ENCODE results near the gene IL1RL2.

Gene IL1RL2

DNA sequence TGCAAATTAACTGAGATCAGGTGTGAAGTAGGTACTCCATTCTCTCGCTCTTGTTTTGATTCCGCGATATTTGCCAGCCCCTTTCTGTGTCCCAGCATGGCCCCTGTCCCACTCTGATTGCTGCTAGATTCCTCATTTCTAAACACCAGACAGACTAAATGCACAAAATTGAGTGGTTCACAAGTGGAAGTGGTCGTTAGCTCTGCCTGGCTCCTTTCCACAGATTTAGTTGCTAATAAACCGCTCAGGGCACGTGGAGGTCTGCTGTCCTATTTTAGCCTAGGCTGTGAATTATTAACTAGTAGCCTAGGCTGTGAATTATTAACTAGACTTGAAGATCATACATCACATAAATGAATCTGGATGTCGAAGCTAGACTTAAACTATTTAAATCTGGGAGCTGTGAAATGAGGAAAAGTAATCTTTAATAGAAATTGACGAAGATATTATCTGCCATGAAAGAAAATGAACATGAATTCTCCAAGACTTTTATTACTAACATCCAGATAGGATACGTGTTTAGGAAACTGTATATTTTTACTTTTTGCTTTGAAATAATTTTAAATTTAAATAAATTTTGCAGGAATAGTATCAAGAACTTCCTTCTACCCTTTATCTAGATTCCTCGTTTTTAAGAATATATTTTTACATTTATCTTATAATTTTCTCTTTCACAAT lies 3.7 kb downstream of the IL1RL2 start:
- no peak overlapping the region for H3K4me3 ChIP-seq (ENCODE audit: low read depth in 1 of 5, low read length in 5 of 5)
- H3K9ac ChIP-seq (ENCODE audit: low read length in 5 of 5): no peak overlapping the region
- no peaks in the 10 kb centered on the region for H3K9me3 ChIP-seq (ENCODE audit: control insufficient read depth in 5 of 5, low read length in 5 of 5)
- no peak overlapping the region for H3K27ac ChIP-seq (ENCODE audit: low read depth, low read length)
- H3K36me3 ChIP-seq (ENCODE audit: control insufficient read depth in 5 of 5, insufficient read depth in 5 of 5, low read length in 5 of 5): no peaks in the 10 kb centered on the region
- peaks cover 0 to 13% (median 10%) of the 10 kb centered on the region in 5 donors for H3K4me1 ChIP-seq (ENCODE audit: control insufficient read depth in 5 of 5, insufficient read depth in 5 of 5, low read length in 5 of 5)
- H3K27me3 ChIP-seq (ENCODE audit: control insufficient read depth in 5 of 5, insufficient read depth in 4 of 5, low read length in 5 of 5): no peaks in the 10 kb centered on the region

DNA sequence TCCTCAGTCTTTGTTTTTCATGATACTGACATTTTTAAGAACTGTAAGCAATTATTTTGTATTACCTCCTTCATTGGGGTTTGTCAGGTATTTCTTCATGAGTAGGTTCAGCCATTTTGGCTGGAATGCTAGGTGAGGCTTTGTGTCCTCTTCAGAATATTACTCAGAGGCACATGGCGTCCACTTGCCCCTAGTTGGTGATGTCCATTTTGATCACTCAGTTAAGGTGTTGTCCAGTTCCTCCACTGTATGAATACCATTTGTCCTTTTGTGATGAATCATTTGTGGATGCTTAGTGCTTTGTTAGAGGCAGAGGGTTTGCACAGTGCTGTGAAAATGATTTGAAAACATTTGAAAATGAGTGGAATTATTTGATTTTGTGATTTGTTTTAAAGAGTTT lies 4.7 kb downstream of the IL1RL2 start:
- Histone ChIP-seq H3K27me3 (ENCODE audit: control insufficient read depth in 5 of 5, insufficient read depth in 4 of 5, low read length in 5 of 5) (no peaks in the 10 kb centered on the region), H3K4me3 (ENCODE audit: low read depth in 1 of 5, low read length in 5 of 5) (no peak overlapping the region), H3K9ac (ENCODE audit: low read length in 5 of 5) (no peak overlapping the region), H3K9me3 (ENCODE audit: control insufficient read depth in 5 of 5, low read length in 5 of 5) (no peaks in the 10 kb centered on the region), H3K36me3 (ENCODE audit: control insufficient read depth in 5 of 5, insufficient read depth in 5 of 5, low read length in 5 of 5) (no peaks in the 10 kb centered on the region), H3K4me1 (ENCODE audit: control insufficient read depth in 5 of 5, insufficient read depth in 5 of 5, low read length in 5 of 5) (peaks cover 0 to 12% (median 10%) of the 10 kb centered on the region in 5 donors), H3K27ac (ENCODE audit: low read depth, low read length) (no peak overlapping the region)

DNA sequence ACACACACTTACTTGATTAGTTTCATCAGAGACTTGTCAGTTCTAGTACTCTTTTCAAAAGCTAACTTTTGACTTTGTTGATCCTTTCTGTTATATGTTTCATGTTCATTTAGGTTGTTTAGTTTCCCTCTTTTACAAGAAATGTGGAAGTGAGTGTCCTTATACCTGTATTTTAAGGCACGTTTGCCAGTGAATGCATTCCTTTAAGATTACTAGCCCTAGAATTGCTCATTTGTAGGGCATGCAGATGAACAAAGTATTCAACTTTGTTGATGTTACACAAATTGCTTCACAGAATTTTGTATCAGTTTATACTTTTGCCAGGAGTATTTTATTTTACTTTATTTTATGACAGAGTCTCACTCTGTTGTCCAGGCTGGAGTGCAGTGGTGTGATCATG lies 6.3 kb downstream of the IL1RL2 start:
- Histone ChIP-seq H3K4me3 (ENCODE audit: low read depth in 1 of 5, low read length in 5 of 5) (no peak overlapping the region), H3K9ac (ENCODE audit: low read length in 5 of 5) (no peak overlapping the region), H3K36me3 (ENCODE audit: control insufficient read depth in 5 of 5, insufficient read depth in 5 of 5, low read length in 5 of 5) (no peaks in the 10 kb centered on the region), H3K9me3 (ENCODE audit: control insufficient read depth in 5 of 5, low read length in 5 of 5) (no peaks in the 10 kb centered on the region), H3K27me3 (ENCODE audit: control insufficient read depth in 5 of 5, insufficient read depth in 4 of 5, low read length in 5 of 5) (no peaks in the 10 kb centered on the region), H3K27ac (ENCODE audit: low read depth, low read length) (no peak overlapping the region), H3K4me1 (ENCODE audit: control insufficient read depth in 5 of 5, insufficient read depth in 5 of 5, low read length in 5 of 5) (peaks cover 0 to under 1% (median 0%) of the 10 kb centered on the region in 5 donors)

DNA sequence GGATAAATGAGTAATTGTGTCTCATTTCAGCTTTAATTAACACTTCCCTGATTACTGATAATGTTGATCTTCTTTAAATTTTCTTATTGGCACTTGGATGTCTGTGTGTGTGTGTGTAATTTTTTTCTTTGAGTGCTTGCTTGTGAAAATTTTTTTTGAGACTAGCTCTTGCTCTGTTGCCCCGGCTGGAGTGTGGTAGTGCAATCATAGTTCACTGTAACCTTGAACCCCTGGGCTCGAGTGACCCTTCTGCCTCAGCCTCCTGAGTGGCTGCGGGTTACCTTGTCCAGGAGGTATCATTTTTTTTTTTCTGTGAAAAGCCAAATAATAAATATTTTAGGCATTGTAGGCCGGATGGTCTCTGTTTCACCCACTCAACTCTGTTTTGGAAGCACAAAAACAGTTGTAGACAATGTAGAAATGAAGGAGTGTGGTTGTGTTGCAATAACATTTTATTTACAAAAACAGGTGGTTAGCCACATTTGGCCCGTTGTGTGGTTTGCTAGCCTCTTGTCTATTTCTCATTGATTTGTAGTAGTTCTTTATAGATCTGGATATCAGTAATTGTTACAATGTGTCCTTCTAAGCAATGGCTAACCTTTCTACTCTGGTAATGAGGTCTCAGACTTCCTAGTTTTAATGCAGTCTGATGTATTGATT lies 7.9 kb downstream of the IL1RL2 start:
- Histone ChIP-seq H3K27me3 (ENCODE audit: control insufficient read depth in 5 of 5, insufficient read depth in 4 of 5, low read length in 5 of 5) (no peaks in the 10 kb centered on the region), H3K36me3 (ENCODE audit: control insufficient read depth in 5 of 5, insufficient read depth in 5 of 5, low read length in 5 of 5) (no peaks in the 10 kb centered on the region), H3K27ac (ENCODE audit: low read depth, low read length) (no peak overlapping the region), H3K4me1 (ENCODE audit: control insufficient read depth in 5 of 5, insufficient read depth in 5 of 5, low read length in 5 of 5) (no peaks in the 10 kb centered on the region), H3K4me3 (ENCODE audit: low read depth in 1 of 5, low read length in 5 of 5) (no peak overlapping the region), H3K9ac (ENCODE audit: low read length in 5 of 5) (no peak overlapping the region), H3K9me3 (ENCODE audit: control insufficient read depth in 5 of 5, low read length in 5 of 5) (no peaks in the 10 kb centered on the region)

DNA sequence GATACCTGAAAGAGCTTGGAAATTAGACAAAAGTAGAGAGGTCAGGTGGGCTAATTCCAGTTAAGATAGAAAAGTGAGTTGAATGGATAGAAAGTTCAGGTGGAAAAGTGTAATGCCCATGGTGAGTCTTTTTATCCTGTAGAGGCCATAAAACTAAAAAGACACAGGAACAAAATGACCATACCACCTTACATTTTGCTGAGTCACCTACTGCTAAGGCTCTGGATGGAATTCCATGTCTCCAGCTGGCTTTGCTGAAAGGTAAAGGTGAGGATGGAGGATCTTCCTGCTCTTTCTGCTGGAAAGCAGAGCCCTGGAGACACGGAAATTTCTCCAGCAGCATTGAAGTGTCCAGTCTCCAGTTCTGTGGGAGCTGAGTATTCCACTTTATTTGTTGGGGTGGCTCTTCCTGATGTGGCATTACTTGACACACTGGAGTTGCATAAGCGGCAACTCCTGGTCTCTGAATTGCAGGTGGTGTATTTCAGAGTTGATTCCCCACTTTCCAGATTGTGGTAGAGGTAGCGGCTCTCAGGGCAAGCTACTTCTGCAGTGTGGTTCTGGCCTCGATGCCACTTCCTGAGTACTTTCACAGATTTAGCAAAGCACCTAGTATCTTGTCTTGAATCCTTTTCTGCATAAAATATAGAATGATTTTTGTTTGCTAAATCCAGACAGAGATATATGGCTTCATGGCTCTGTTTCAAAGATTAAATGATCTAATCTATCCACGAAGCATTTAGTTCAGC lies 10.7 kb downstream of the IL1RL2 start:
- Histone ChIP-seq H3K27ac (ENCODE audit: low read depth, low read length) (no peak overlapping the region), H3K27me3 (ENCODE audit: control insufficient read depth in 5 of 5, insufficient read depth in 4 of 5, low read length in 5 of 5) (no peaks in the 10 kb centered on the region), H3K9ac (ENCODE audit: low read length in 5 of 5) (no peak overlapping the region), H3K36me3 (ENCODE audit: control insufficient read depth in 5 of 5, insufficient read depth in 5 of 5, low read length in 5 of 5) (no peaks in the 10 kb centered on the region), H3K9me3 (ENCODE audit: control insufficient read depth in 5 of 5, low read length in 5 of 5) (no peaks in the 10 kb centered on the region), H3K4me1 (ENCODE audit: control insufficient read depth in 5 of 5, insufficient read depth in 5 of 5, low read length in 5 of 5) (no peaks in the 10 kb centered on the region), H3K4me3 (ENCODE audit: low read depth in 1 of 5, low read length in 5 of 5) (no peak overlapping the region)

DNA sequence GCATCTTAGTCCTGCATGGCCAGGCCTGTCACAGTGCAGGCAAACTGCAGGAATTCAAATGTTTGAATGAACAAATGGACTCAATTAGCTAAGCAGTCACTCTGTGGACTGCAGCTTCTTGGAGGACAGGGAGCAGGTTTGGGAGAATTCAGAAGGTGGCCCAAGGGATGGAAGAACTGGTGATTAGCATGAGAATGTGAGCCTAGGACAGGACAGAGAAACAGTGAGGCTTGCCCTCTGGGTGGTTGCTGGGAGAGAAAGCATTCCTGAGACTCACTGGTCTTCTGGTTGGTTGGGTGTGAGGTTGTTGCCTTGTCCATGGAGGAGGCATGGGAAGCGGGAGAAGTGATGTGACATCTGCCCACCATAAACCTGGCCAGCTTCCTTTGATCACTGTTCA lies 13.7 kb downstream of the IL1RL2 start:
- H3K9me3 ChIP-seq (ENCODE audit: control insufficient read depth in 5 of 5, low read length in 5 of 5): peaks cover 0 to 5% (median 0%) of the 10 kb centered on the region in 5 donors
- H3K27ac ChIP-seq (ENCODE audit: low read depth, low read length): no peak overlapping the region
- H3K27me3 ChIP-seq (ENCODE audit: control insufficient read depth in 5 of 5, insufficient read depth in 4 of 5, low read length in 5 of 5): no peaks in the 10 kb centered on the region
- no peaks in the 10 kb centered on the region for H3K36me3 ChIP-seq (ENCODE audit: control insufficient read depth in 5 of 5, insufficient read depth in 5 of 5, low read length in 5 of 5)
- H3K9ac ChIP-seq (ENCODE audit: low read length in 5 of 5): no peak overlapping the region
- no peak overlapping the region for H3K4me3 ChIP-seq (ENCODE audit: low read depth in 1 of 5, low read length in 5 of 5)
- no peaks in the 10 kb centered on the region for H3K4me1 ChIP-seq (ENCODE audit: control insufficient read depth in 5 of 5, insufficient read depth in 5 of 5, low read length in 5 of 5)

DNA sequence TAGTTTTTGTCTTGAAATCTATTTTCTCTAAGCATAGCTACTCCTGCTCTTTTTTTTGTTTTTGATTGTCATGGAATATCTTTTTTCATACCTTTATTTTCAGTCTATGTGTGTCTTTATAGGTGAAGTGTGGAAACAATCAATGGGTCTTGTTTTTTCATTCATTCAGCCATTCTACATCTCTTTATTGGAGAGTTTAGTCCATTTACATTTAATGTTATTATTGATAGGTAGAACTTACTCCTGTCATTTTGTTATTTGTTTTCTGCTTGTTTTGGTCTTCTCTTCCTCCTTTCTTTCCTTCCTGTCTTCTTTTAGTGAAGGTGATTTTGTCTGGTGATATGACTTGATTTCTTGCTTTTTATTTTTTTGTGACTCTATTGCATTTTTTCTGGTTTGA lies 17.8 kb downstream of the IL1RL2 start:
- H3K9ac ChIP-seq (ENCODE audit: low read length in 5 of 5): no peak overlapping the region

DNA sequence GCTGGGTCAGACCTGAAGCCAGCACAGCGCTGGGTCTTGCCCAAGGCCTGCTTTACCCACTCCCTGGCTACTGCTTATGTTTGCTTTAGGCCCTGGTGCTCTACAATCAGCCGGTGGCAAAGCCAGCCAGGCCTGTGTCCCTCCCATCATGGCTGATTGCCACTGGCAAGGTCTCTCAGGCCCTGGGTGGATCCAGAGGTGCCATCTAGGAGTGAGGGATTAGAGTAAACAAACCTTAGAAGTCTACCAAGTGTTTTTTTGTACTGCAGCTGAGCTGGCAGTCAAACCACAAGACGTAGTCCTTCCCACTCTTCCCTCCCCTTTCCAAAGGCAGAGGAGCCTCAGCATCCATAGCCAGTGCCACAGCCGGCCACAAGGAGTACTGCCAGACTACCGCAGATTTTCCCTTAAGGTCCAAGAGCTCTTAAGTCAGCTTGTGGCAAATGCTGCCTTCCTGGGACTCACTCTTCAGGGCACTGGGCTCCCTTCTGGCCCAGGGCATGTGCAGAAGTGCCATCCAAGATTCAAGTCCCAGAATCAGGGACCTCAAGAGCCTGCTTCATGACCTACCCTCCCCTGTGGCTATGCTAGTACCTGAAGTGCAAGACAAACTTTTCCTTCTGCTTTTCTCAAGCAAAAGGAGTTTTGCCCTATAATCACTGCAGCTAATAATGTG lies 20.0 kb downstream of the IL1RL2 start:
- H3K9ac ChIP-seq (ENCODE audit: low read length in 5 of 5): no peak overlapping the region
- H3K27me3 ChIP-seq (ENCODE audit: control insufficient read depth in 5 of 5, insufficient read depth in 4 of 5, low read length in 5 of 5): no peaks in the 10 kb centered on the region
- H3K4me3 ChIP-seq (ENCODE audit: low read depth in 1 of 5, low read length in 5 of 5): no peak overlapping the region
- H3K9me3 ChIP-seq (ENCODE audit: control insufficient read depth in 5 of 5, low read length in 5 of 5): peaks cover 0 to 5% (median 0%) of the 10 kb centered on the region in 5 donors
- no peak overlapping the region for H3K27ac ChIP-seq (ENCODE audit: low read depth, low read length)
- H3K4me1 ChIP-seq (ENCODE audit: control insufficient read depth in 5 of 5, insufficient read depth in 5 of 5, low read length in 5 of 5): no peaks in the 10 kb centered on the region
- no peaks in the 10 kb centered on the region for H3K36me3 ChIP-seq (ENCODE audit: control insufficient read depth in 5 of 5, insufficient read depth in 5 of 5, low read length in 5 of 5)

More for the DNA sequence above, 17.8 kb downstream of the IL1RL2 start:
- Histone ChIP-seq H3K36me3 (ENCODE audit: control insufficient read depth in 5 of 5, insufficient read depth in 5 of 5, low read length in 5 of 5) (no peaks in the 10 kb centered on the region), H3K4me3 (ENCODE audit: low read depth in 1 of 5, low read length in 5 of 5) (no peak overlapping the region), H3K27ac (ENCODE audit: low read depth, low read length) (no peak overlapping the region), H3K9me3 (ENCODE audit: control insufficient read depth in 5 of 5, low read length in 5 of 5) (peaks cover 0 to 5% (median 0%) of the 10 kb centered on the region in 5 donors), H3K27me3 (ENCODE audit: control insufficient read depth in 5 of 5, insufficient read depth in 4 of 5, low read length in 5 of 5) (no peaks in the 10 kb centered on the region), H3K4me1 (ENCODE audit: control insufficient read depth in 5 of 5, insufficient read depth in 5 of 5, low read length in 5 of 5) (no peaks in the 10 kb centered on the region)

DNA sequence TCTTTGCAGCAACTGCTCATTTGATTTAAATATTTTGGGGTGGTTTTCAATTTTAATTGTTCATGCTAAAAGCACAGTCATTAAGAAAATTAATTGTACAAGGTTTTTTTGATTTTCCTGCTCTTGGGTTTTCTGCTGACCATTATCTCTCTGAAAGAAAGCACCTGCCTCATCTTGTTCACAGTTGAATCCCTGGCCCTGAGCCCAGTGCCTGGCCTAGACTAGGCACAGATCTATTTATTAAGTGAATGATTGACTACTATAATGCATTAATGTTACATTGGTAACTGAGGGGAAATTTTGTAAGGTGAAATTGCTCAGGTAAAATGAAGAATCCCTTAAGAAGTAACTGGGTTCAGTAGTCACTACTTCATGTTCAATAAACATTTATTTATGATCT lies 22.0 kb downstream of the IL1RL2 start:
- no peak overlapping the region for H3K9ac ChIP-seq (ENCODE audit: low read length in 5 of 5)
- peaks cover 0 to 5% (median 0%) of the 10 kb centered on the region in 5 donors for H3K9me3 ChIP-seq (ENCODE audit: control insufficient read depth in 5 of 5, low read length in 5 of 5)

DNA sequence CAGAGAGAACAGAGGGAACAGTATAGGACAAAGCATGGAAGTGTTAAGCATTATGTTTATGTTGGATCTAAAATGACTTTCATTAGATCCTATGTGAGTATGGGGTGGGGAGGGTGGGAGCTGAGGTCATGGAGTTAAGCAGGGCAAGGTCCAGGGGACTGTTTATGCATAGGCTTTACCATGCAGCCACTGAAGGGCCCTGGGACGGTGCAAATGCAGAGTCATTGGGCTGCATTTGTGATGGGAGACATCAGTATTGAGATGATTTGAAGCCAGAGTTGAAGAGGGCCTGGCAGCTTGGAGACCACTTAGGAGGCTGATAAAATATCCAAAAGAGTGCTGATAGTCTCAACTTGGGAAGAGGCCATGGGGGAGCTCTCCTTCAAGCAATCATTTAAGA lies 22.7 kb downstream of the IL1RL2 start:
- Histone ChIP-seq H3K9ac (ENCODE audit: low read length in 5 of 5) (no peak overlapping the region), H3K27me3 (ENCODE audit: control insufficient read depth in 5 of 5, insufficient read depth in 4 of 5, low read length in 5 of 5) (no peaks in the 10 kb centered on the region), H3K27ac (ENCODE audit: low read depth, low read length) (no peak overlapping the region), H3K36me3 (ENCODE audit: control insufficient read depth in 5 of 5, insufficient read depth in 5 of 5, low read length in 5 of 5) (no peaks in the 10 kb centered on the region), H3K4me3 (ENCODE audit: low read depth in 1 of 5, low read length in 5 of 5) (no peak overlapping the region), H3K9me3 (ENCODE audit: control insufficient read depth in 5 of 5, low read length in 5 of 5) (peaks cover 0 to 3% (median 0%) of the 10 kb centered on the region in 5 donors), H3K4me1 (ENCODE audit: control insufficient read depth in 5 of 5, insufficient read depth in 5 of 5, low read length in 5 of 5) (no peaks in the 10 kb centered on the region)

More for the DNA sequence above, 22.0 kb downstream of the IL1RL2 start:
- Histone ChIP-seq H3K4me1 (ENCODE audit: control insufficient read depth in 5 of 5, insufficient read depth in 5 of 5, low read length in 5 of 5) (no peaks in the 10 kb centered on the region), H3K36me3 (ENCODE audit: control insufficient read depth in 5 of 5, insufficient read depth in 5 of 5, low read length in 5 of 5) (no peaks in the 10 kb centered on the region), H3K27me3 (ENCODE audit: control insufficient read depth in 5 of 5, insufficient read depth in 4 of 5, low read length in 5 of 5) (no peaks in the 10 kb centered on the region), H3K27ac (ENCODE audit: low read depth, low read length) (no peak overlapping the region), H3K4me3 (ENCODE audit: low read depth in 1 of 5, low read length in 5 of 5) (no peak overlapping the region)

All from subcutaneous abdominal adipose tissue (tissue), 5 donors.